Activated CD4-positive, alpha-beta memory T cell treated with anti-CD3 and anti-CD28 coated beads, Interleukin-2, amount 10 ng/mL, durations not matched to agents 7 days and 5 days (primary cell): Measurements from ENCODE around the gene QPRT. TPM values are rescaled to one million over a fixed set of nuclear protein-coding genes. Genes with fewer than 3 reads are reported as not detected.
A peak's percentile ranks its signal among the peaks of the same experiment; 100 is the strongest.
"Not testable (repeated sequence)": the region's sequence is repeated elsewhere in the genome, so short reads cannot be mapped to it uniquely, and the experiment has no call there.

Experiments used
- CTCF ChIA-PET: fragments of 350-600 bp; sonication (Branson Sonifier 250); formaldehyde crosslinking; loops from one replicate; lab custom pipeline; 2021; ENCODE audit warnings: antibody characterized with exemption, inconsistent platforms; lab: Charles Lee
- POLR2A ChIA-PET: fragments of 350-600 bp; sonication (Branson Sonifier 250); formaldehyde crosslinking; loops from one replicate; lab custom pipeline; 2021; ENCODE audit warnings: antibody characterized with exemption; lab: Charles Lee
- DNase-seq: peaks from one replicate; pipeline ENCODE4 v3.0.0-alpha.2; 2020
- H3K27ac Mint-ChIP-seq: one replicate; pipeline ENCODE4 v1.8.0; 2021; ENCODE audit warnings: mild to moderate bottlenecking, mixed read lengths
- H3K27me3 Mint-ChIP-seq: one replicate; pipeline ENCODE4 v1.8.0; 2021; ENCODE audit warnings: mixed read lengths
- H3K36me3 Mint-ChIP-seq: one replicate; pipeline ENCODE4 v1.8.0; 2021; ENCODE audit warnings: low read depth, mixed read lengths
- H3K4me1 Mint-ChIP-seq: one replicate; pipeline ENCODE4 v1.8.0; 2021; ENCODE audit warnings: mixed read lengths
- H3K4me3 Mint-ChIP-seq: one replicate; pipeline ENCODE4 v1.8.0; 2021; ENCODE audit warnings: mild to moderate bottlenecking, mixed read lengths
- H3K9me3 Mint-ChIP-seq: one replicate; pipeline ENCODE4 v1.8.0; 2021; ENCODE audit warnings: mixed read lengths
- total RNA-seq, 2 experiments: library from RNA; stranded (reverse); gene quantifications; one replicate each; pipeline ENCODE4 v1.2.3, GENCODE V29; 2021

QPRT gene
- total RNA-seq, 2 experiments from 2014 or later, result 8.3 to 9.3 TPM

DNA sequence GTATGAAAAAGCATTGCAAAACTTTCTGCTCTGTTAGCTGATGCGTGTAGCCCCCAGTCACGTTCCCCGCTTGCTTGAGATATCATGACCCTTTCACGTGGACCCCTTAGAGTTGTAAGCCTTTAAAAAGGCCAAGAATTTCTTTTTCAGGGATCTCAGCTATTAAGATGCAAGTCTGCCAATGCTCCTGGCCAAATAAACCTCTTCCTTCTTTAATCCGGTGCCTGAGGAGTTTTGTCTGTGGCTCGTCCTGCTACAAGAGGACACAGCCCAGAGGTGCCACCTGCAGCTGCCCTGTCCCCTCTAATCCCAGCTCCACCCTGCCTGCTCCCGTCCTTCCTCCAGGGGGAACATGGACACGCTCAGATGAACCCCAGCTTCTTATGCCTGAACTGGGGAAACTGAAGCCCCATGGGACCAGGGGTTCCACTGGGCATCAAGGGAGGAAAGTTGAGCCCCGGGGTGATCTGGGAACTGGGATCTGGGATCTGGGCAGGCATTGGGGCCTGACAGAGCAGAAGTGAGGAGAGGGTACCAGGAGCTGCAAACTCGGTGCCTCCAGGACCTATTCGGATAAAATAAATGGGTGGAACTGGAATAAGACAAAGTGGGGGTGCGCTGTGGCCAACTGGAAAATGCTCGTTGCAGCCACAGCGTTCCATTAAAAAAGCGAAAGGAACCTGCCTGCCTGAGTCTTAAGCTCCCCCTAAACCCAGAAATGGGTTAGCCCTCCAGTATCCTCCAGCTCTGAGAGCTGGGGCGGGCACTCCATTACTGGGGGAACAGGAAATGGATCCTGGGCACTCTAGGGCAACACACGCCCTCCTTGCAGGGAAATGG, 19.7 kb downstream of the QPRT start:
- Mint-ChIP-seq H3K4me3 (no peak overlapping the region), H3K27me3 (no peaks in the 10 kb centered on the region), H3K36me3 (no peaks in the 10 kb centered on the region), H3K27ac (no peak overlapping the region), H3K9me3 (no peaks in the 10 kb centered on the region), H3K4me1 (peaks cover 38% of the 10 kb centered on the region)
- POLR2A ChIA-PET, result interaction anchor here (0.9 to 4.8 kb wide), 7 partner anchors 10 to 263 kb away, joined by 3 to 86 read pairs (median 33); partner anchors contain the start of genes KIF22, MAZ, PAGR1 and TMEM219
- CTCF ChIA-PET, result interaction anchor here (1.0 to 5.8 kb wide), 12 partner anchors 11 to 333 kb away, joined by 3 to 72 read pairs (median 31); partner anchors contain the start of genes KIF22, PAGR1, PRRT2 and TAOK2
- DNase-seq, result no peak

DNA sequence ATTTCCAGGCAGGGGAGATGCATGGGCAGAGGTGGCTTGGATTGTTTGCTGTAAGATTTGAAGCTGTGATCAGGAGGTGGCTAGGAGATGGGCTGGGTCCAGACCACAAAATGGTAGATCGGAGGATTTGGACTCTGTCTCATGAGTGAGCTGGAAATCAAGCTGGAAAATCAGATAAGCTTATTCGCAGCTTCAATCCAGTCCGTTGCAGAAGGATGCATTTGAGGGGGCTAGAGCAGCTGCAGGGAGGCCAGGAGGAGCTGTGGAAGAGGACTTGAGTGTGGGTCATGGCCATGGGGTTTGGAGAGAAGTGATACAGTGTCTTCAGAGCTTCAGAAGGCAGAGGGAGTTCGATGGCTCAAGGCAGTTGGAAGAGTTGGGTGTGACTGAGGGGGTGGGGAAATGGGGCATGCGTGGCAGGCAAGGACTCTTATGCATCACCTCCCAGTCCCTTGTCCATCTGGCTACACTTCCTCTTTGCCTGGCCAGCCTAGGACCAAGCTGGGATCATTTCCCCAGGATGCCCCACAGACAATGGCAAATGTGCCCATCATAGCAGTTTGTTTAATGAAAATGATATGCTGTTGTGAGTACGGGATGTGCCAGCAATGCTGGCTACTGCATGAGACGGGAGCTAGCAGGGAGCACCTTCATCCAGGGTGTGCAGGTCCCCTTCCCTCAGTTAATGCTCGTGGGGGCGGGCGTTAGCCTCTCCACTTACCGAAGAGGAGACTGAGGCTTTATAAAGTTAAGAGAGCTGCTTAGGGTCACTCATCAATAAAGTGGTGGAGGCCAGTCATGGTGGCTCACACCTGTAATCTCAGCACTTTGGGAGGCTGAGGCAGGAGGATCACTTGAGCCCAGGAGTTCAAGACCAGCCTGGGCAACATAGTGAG, 20.6 kb downstream of the QPRT start:
- ChIA-PET CTCF (interaction anchor here (0.8 to 5.8 kb wide), 37 partner anchors 8 to 332 kb away, joined by 3 to 72 read pairs (median 6); partner anchors contain the start of genes C16orf54, KCTD13, KIF22 and MVP), POLR2A (interaction anchor here (0.6 to 4.8 kb wide), 23 partner anchors 11 to 332 kb away, joined by 3 to 86 read pairs (median 4); partner anchors contain the start of genes C16orf54, KCTD13, KIF22 and MAZ)
- no peak overlapping the region for H3K4me3 Mint-ChIP-seq
- H3K27ac Mint-ChIP-seq, result no peak overlapping the region
- H3K27me3 Mint-ChIP-seq, result no peaks in the 10 kb centered on the region
- H3K4me1 Mint-ChIP-seq, result peaks cover 38% of the 10 kb centered on the region
- DNase-seq, result no peak
- H3K9me3 Mint-ChIP-seq, result no peaks in the 10 kb centered on the region
- H3K36me3 Mint-ChIP-seq, result no peaks in the 10 kb centered on the region

DNA sequence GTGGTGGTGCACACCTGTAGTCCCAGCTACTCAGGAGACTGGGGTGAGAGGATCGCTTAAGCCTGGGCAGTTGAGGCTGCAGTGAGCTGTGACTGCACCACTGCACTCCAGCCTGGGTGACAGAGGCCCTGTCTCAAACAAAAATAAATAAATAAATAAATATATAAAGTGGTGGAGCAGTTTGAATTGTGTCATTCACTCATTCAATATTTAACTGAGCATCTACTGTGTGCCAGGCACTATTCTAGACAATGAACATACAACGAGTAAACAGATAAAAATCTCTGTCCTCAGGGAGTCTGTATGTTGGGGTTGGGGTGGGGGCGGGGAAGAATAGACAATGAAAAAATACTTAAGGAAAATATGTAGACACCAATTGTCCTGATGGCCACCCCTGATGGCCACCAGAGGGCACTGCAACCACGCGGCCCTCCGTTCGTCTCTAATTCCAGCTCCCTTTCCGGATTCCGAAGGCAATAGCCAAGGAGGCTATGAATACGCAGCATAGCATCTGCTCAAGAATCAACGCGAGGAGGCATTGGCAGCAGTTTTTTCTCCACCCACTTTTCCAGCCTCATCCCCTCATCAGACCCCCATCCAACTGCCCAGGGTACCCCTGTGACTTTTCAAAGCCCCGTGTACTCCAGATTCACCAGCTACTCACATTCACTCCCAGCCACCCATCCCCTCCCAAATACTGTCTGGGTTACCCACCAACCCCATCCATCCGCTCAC, 21.4 kb downstream of the QPRT start:
- H3K4me1 Mint-ChIP-seq, result peaks cover 41% of the 10 kb centered on the region
- H3K9me3 Mint-ChIP-seq, result no peaks in the 10 kb centered on the region
- peak; percentile 85 for DNase-seq
- no peaks in the 10 kb centered on the region for H3K27me3 Mint-ChIP-seq
- ChIA-PET CTCF (interaction anchor here (0.7 to 5.8 kb wide), 44 partner anchors 9 to 391 kb away, joined by 3 to 72 read pairs (median 5); partner anchors contain the start of genes C16orf54, KCTD13, KIF22 and MVP), POLR2A (interaction anchor here (0.6 to 4.8 kb wide), 27 partner anchors 10 to 331 kb away, joined by 3 to 86 read pairs (median 4); partner anchors contain the start of genes C16orf54, HIRIP3, INO80E and KCTD13)
- H3K27ac Mint-ChIP-seq, result peak overlapping the region; percentile 70
- peak overlapping the region; percentile 22 for H3K4me3 Mint-ChIP-seq
- no peaks in the 10 kb centered on the region for H3K36me3 Mint-ChIP-seq

DNA sequence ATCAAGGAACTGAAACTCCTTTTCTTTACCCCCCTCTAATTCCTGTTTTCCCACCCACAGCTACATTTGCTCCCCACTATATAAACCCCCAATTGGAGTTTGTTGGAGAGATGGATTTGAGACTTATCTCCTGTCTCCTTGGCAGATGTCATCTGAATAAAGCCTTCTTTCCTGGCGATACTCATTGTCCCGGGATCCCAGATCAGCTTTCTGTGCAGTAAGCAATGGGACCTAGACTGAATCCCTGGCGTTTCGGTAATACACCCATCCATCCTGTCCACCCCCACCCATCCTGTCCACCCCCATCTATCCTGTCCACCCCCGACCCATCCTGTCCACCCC, 22.2 kb downstream of the QPRT start:
- Mint-ChIP-seq H3K27me3 (no peaks in the 10 kb centered on the region), H3K4me1 (peaks cover 41% of the 10 kb centered on the region), H3K4me3 (no peak overlapping the region), H3K9me3 (no peaks in the 10 kb centered on the region), H3K36me3 (no peaks in the 10 kb centered on the region), H3K27ac (peak overlapping the region; percentile 92)
- POLR2A ChIA-PET, result interaction anchor here (0.9 to 4.8 kb wide), 24 partner anchors 9 to 364 kb away, joined by 3 to 86 read pairs (median 6); partner anchors contain the start of genes ALDOA, C16orf54, HIRIP3 and INO80E
- CTCF ChIA-PET, result interaction anchor here (0.6 to 5.8 kb wide), 38 partner anchors 9 to 391 kb away, joined by 3 to 72 read pairs (median 8); partner anchors contain the start of genes C16orf54, CDIPT, KIF22 and MVP
- DNase-seq, result no peak

DNA sequence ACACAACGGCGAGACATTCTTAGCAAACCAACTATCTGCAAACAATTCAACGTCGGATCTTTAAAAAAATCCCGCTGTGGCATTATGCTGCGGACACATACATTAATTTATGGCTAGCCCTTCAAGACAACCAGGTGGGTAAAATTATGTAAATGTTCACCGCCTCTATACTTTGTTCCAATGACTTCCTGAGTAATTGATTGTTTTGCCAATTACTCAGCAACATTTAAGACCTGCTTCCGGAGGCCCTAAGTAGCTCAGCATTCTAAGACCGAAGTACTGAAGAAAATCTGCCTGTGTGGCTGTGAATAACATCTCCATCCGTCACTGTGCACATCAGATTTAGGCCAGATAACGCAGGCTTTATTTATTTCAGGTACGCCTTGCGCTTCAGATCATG, 23.3 kb downstream of the QPRT start:
- Mint-ChIP-seq H3K4me3 (peak overlapping the region; percentile 58), H3K27ac (peak overlapping the region; percentile 92), H3K27me3 (no peaks in the 10 kb centered on the region), H3K9me3 (no peaks in the 10 kb centered on the region), H3K36me3 (no peaks in the 10 kb centered on the region), H3K4me1 (peaks cover 41% of the 10 kb centered on the region)
- CTCF ChIA-PET, result interaction anchor here (0.7 to 5.8 kb wide), 29 partner anchors 8 to 330 kb away, joined by 3 to 72 read pairs (median 14); partner anchors contain the start of genes C16orf54, HIRIP3, KIF22 and MVP
- DNase-seq, result peak; percentile 43
- POLR2A ChIA-PET, result interaction anchor here (0.9 to 4.8 kb wide), 21 partner anchors 8 to 363 kb away, joined by 3 to 86 read pairs (median 7); partner anchors contain the start of genes ALDOA, C16orf54, HIRIP3 and INO80E

DNA sequence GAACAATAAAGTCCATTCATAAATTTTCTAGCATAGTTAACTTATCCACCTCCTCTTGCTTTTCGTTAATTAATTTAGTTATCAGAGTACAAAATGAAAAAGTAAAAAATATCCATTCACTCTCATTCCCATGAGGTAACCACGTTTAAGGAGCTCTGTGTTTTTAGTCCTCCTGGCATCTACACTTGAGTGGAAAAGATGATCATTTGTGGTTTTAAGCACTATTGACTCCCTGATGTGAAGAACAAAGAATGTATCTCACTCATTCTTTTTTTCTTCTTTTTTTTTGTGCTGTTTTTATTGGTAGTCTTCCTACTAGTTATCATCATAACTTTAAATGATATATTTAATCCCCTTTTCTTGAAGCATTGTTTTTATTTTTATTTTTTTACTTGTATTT, 26.1 kb downstream of the QPRT start:
- H3K27ac Mint-ChIP-seq, result no peak overlapping the region
- POLR2A ChIA-PET, result no interaction called here
- CTCF ChIA-PET, result interaction anchor here (1.2 kb wide), 1 partner anchor 111 kb away, joined by 6 read pairs; the partner anchor contains the start of gene PAGR1
- peaks cover 40% of the 10 kb centered on the region for H3K4me1 Mint-ChIP-seq
- H3K4me3 Mint-ChIP-seq, result no peak overlapping the region
- no peaks in the 10 kb centered on the region for H3K9me3 Mint-ChIP-seq
- H3K36me3 Mint-ChIP-seq, result no peaks in the 10 kb centered on the region
- H3K27me3 Mint-ChIP-seq, result no peaks in the 10 kb centered on the region
- no peak for DNase-seq

DNA sequence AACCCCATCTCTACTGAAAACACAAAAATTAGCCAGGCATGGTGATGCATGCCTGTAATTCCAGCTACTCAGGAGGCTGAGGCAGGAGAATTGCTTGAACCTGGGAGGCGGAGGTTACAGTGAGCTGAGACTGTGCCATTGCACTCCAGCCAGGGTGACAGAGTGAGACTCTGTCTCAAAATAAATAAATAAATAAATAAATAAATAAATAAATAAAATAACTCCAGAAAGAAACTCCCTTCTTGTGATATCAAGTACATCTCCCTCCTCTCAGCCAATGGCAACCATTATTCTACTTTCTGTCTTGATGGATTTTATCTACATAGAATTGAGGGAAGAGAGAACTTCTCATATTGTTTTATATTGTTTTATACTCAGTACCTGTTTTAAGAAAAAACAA, 28.2 kb downstream of the QPRT start:
- POLR2A ChIA-PET, H3K27me3 Mint-ChIP-seq, H3K9me3 Mint-ChIP-seq, H3K36me3 Mint-ChIP-seq, CTCF ChIA-PET, DNase-seq, H3K4me3 Mint-ChIP-seq, H3K27ac Mint-ChIP-seq: not testable (repeated sequence)
- peaks cover 32% of the 10 kb centered on the region for H3K4me1 Mint-ChIP-seq

DNA sequence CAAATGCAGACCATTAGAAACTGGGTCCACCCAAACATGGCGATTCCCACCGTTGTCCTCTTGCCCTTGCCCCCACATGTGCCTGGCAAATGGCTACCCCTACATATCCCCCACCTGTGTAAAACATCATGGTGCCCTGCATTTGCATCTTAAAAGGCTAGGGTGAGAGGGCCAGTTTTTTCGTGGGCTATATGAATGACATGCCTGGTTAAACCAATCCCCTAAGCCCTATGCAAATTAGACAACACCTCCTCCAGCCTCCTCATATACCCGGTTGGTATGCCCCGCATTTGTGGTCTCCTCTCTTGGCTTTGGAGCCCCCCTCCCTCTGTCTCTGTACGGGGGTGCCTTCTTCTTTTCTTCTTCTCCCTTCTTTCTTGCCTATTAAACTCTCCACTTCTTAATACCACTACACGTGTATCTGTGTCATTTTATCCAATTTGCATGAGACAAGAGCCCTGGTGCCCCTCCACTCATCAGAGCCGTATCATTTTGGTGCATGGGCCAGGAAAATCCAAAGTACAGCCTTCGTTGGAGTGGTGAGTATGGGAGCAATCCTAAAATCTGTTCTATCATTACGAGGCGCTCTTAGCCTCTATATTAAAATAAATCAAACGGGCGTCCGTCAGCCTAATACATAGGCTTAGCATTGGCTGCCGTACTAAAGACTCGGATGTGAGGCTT, 30.1 kb downstream of the QPRT start:
- Mint-ChIP-seq H3K4me3 (no peak overlapping the region), H3K27ac (no peak overlapping the region), H3K4me1 (peaks cover 19% of the 10 kb centered on the region), H3K9me3 (no peaks in the 10 kb centered on the region), H3K36me3 (no peaks in the 10 kb centered on the region), H3K27me3 (peaks cover 3% of the 10 kb centered on the region)
- ChIA-PET CTCF (interaction anchor here (0.6 to 2.5 kb wide), 6 partner anchors 8 to 323 kb away, joined by 3 to 17 read pairs (median 6); partner anchors contain the start of genes KIF22 and TLCD3B), POLR2A (interaction anchor here (0.6 kb wide), 1 partner anchor 88 kb away, joined by 3 read pairs; no protein-coding TSS in a partner anchor)
- DNase-seq, result no peak

DNA sequence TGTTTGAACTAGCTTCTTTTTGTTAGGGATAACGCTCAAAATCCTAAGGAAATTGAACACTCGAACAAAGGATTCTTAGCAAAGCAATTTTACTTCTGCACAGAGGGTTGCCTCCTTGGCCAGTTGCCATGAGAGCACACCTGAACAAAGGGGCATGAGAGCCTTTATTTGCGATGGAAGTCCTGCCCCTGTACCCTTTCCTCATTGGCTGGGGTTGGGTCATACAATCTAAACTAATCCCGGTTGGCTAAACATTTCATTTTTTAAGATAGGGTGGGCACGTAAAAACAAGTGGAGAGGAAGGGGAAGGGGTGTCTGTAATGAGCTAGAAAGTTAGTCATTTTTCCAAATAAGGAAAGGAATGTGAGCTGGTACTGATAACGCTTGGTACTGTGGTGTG, 30.7 kb downstream of the QPRT start:
- H3K27me3 Mint-ChIP-seq, DNase-seq, H3K9me3 Mint-ChIP-seq, H3K4me3 Mint-ChIP-seq, H3K36me3 Mint-ChIP-seq, H3K27ac Mint-ChIP-seq: not testable (repeated sequence)
- POLR2A ChIA-PET, result interaction anchor here (1.0 kb wide), 1 partner anchor 9 kb away, joined by 7 read pairs; no protein-coding TSS in a partner anchor
- CTCF ChIA-PET, result interaction anchor here (0.5 to 2.5 kb wide), 9 partner anchors 8 to 322 kb away, joined by 3 to 17 read pairs (median 5); partner anchors contain the start of genes KIF22 and TLCD3B
- peaks cover 19% of the 10 kb centered on the region for H3K4me1 Mint-ChIP-seq

DNA sequence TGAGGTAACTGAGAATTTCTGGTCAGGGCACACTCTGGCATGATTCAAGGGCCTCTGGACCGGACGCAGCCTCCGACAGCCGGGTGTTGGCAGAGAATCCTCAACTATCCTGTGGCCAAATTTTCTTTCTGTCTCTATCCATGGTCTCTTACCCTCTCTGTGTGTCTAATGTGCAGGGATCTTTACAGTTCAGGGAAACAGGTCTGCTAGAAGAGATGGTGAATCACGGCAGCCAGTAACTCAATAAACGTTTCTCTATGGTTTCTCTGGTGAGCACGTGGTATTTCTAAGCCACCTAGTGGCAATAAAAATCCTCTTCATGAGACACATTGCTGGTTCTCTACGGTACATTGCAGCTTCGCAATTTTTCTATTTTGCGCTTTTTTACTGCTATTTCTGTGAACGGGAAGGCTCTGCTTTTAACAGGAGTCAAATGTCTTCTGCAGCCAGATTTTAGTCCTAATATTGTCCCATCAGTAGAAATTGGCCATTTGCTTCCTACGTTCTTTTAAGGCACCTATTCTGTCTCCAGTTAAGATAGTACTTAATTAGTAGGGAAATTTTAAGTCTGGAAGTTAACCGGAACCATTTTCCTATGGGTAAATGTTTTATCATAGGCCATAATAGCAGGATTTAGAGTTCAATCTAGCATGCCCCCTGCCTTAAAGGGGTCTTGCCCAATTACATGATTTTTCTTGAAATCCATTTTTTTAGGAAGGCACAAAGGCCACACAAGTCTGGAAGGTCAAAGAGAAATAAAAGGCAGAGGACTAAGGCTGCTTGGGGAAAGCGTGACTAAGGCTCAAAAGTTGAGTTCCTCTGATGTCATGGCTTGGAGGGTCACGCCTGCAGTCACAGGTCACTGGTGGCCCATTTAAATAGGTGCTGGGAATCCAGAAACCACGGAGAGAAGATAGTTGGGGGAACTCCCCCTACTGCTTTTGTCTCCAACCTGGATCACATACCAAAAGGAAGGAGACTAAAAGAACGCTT, 31.5 kb downstream of the QPRT start:
- POLR2A ChIA-PET, result interaction anchor here (1.0 kb wide), 2 partner anchors 8 to 10 kb away, joined by 7 read pairs; no protein-coding TSS in a partner anchor

More for the DNA sequence above, 31.5 kb downstream of the QPRT start:
- Mint-ChIP-seq H3K27me3 (peaks cover 8% of the 10 kb centered on the region), H3K9me3 (no peaks in the 10 kb centered on the region), H3K36me3 (no peaks in the 10 kb centered on the region), H3K4me1 (peaks cover 16% of the 10 kb centered on the region), H3K27ac (no peak overlapping the region), H3K4me3 (no peak overlapping the region)
- DNase-seq, result peak; percentile 34
- CTCF ChIA-PET, result interaction anchor here (0.6 to 2.5 kb wide), 7 partner anchors 9 to 322 kb away, joined by 3 to 17 read pairs (median 6); partner anchors contain the start of genes KIF22 and TLCD3B
